ENCODE measurements around the gene C1orf56. TPM values are rescaled to one million over a fixed set of nuclear protein-coding genes. Genes with fewer than 3 reads are reported as not detected.

The C1orf56 gene
- 2.5 and 3.9 TPM in 2 replicates for total RNA-seq

GRCh38 chr1:151047591-151047924 is at the start of gene C1orf56:
Gene C1orf56, plus strand, starts transcription at chr1:151047751. Its CDS starts 97 bp downstream, at chr1:151047848.

DNA sequence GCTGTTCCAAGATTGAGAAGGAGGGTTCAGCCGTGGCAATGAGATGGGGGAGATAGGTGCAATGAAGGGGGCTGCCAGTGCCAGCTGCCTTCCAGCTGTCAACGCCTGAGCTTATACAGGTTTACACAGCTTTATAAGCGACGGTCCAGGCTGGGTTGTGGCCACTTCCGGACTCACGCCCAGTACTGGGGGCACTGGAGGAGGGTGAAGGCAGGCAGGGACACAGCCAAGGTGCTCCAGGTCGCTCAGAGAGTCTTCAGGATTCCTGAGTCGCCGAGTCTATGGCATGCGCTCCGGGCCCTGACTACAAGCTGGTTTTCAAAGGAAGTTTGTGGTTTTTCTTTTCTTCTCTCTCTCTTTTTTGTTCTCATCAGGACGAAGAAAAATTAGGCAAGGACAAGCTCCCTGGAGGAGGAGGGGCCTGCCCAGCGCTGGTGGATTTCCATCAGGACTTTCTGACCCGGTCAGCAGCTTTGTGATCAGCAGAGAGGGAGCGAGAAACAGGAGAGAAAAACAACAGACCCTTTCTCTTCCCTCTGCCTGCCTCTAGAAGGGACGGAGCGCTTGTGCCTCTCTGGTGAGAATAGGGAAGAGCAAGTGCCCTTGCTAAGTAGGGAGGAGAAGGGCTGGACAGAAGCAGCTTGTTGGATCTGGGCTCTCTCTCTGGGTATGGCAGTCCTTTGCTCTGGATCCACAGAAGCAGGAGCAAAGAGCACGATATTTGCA is 41.1 kb upstream of the C1orf56 start, which contains the start of gene MINDY1:
TSS of gene MINDY1 (minus strand) at position 576 of the 726 bp plus-strand sequence. CDS start 4,285 bp downstream, outside the sequence.

GRCh38 chr1:151008244-151009205 is 39.0 kb upstream of the C1orf56 start, which contains the start of gene PRUNE1:
Gene PRUNE1, plus strand, starts transcription at chr1:151008449. Its CDS starts 184 bp downstream, at chr1:151008633.

DNA sequence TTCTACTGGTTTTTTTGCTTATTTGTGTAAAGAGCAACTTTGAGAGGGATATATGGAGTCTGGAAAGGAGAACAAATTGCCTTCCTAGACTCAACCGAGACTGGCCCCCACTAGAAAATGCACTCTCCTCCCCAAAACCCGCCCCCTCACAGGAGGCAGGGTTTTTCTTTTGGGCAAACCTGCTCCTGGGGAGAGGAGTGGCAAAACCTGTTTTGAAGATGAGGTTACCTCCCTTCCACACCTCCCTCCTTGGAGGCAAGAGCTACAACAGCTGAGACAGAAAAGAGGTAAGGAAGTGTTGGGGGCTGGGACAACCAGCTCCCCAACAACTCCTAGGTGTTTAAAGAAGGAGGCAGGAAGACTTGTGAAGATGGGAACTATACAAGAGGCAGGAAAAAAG is 11.2 kb upstream of the C1orf56 start, which contains the start of gene BNIPL:
TSS of gene BNIPL (plus strand) at position 231 of the 400 bp plus-strand sequence. CDS start at position 371, 140 bp downstream.

DNA sequence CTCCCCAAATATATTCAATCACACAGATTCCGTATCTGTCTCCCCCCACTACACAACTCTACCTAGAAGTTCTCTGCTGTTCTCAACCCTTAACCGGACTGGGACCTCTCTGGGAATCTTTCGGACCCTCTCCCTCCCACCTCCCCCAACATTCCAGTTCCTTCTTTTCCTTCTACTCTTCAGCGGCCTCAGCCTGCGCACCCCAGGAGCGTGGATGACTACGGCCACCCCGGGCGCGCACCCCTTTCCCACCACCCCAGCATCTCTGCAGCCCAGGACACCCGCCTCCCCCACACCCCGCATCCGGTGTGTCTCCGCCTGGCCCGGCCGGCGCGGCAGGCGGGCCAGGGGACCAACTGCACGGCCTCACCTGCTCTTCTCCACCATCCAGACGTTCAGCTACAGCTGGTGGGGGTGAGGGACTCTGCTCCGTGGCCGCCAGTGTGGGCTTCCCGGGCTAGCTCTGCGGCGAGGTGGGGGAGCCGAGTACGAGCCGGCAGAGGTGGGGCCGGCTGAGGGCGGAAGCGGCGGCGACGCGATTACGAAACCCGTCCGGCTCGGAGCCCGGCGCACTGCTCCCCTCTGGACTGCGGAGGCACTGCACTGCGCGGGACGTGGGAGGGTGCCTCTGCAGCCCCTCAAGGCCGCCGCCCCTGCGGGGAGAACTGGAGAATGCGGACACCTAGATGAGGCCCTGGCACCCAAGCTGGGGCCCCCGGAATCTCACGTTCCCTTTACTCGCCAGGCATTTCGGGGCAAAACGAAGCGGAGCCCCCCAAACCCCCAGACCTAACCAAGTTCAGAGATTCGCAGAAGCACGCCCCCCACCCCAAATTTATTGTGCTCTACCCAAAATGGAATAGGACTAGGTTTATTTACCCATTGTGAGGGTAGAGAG is 11.8 kb downstream of the C1orf56 start, which contains the start of gene CDC42SE1:
TSS of gene CDC42SE1 (minus strand) at position 514 of the 898 bp plus-strand sequence. CDS start 3,892 bp downstream, outside the sequence.

DNA sequence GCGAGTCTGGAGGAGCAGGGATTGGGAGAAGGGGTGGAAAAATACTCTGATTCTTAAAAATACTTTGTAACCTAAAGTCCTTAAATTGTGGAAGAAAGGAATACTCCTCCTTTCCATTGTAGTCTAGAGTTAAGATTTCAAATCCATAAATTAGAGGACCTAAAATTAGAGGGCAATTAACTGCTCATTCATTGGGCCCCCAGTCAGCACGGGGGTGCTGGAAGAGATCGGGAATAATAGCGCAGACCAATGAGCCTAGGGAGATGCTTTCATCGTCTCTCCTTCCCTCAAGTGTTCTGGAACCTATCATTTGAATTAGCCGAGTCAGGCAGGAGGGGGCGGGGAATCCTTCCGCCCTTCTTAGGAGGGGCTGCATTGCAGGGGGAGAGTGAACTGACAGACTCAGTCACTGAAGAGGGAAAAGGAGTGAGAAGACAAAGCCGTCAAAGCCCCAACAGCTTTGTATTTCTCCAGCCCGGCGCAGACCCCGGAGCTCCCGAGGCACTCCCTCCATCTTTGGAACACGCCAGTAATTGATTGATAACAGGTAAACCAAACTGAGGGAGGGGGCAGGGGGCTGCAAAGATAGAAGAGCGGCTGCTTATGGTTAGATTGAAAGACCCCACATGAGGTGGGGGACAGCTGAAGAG is 12.6 kb downstream of the C1orf56 start, which contains the start of gene MLLT11:
TSS of gene MLLT11 (plus strand) at position 391 of the 650 bp plus-strand sequence. CDS start 6,828 bp downstream, outside the sequence.

GRCh38 chr1:151070474-151071276 is 23.1 kb downstream of the C1orf56 start, which contains the start of gene GABPB2:
Gene GABPB2, plus strand, starts transcription at chr1:151070761. Its CDS starts 17,429 bp downstream, at chr1:151088190.

Other genes with a start within 250 kb of the C1orf56 start
- 2.6 and 4.3 TPM in 2 replicates for gene CTSK, start 239.5 kb upstream of the C1orf56 start, total RNA-seq
- 13.5 and 19.5 TPM in 2 replicates for gene ARNT, start 171.2 kb upstream of the C1orf56 start, total RNA-seq
- gene CTXND2, start 160.6 kb upstream of the C1orf56 start, total RNA-seq, result not detected in 2 replicates
- gene SETDB1, start 121.4 kb upstream of the C1orf56 start, total RNA-seq, result 20.0 and 22.1 TPM in 2 replicates
- 104 and 115 TPM in 2 replicates for gene CERS2, start 72.9 kb upstream of the C1orf56 start, total RNA-seq
- not detected in 2 replicates for gene ANXA9, start 65.5 kb upstream of the C1orf56 start, total RNA-seq
- gene MINDY1, start 40.8 kb upstream of the C1orf56 start, total RNA-seq, result 7.1 and 9.6 TPM in 2 replicates
- gene PRUNE1, start 39.3 kb upstream of the C1orf56 start, total RNA-seq, result 4.7 and 6.3 TPM in 2 replicates
- not detected in 2 replicates for gene BNIPL, start 11.2 kb upstream of the C1orf56 start, total RNA-seq
- 49.9 and 51.4 TPM in 2 replicates for gene CDC42SE1, start 11.9 kb downstream of the C1orf56 start, total RNA-seq
- 5.5 and 6.6 TPM in 2 replicates for gene MLLT11, start 12.6 kb downstream of the C1orf56 start, total RNA-seq
- gene GABPB2, start 23.0 kb downstream of the C1orf56 start, total RNA-seq, result 6.3 and 6.4 TPM in 2 replicates
- gene SEMA6C, start 98.9 kb downstream of the C1orf56 start, total RNA-seq, result 9.9 and 15.7 TPM in 2 replicates
- gene TNFAIP8L2, start 108.9 kb downstream of the C1orf56 start, total RNA-seq, result 1.1 and 1.2 TPM in 2 replicates
- gene LYSMD1, start 118.2 kb downstream of the C1orf56 start, total RNA-seq, result 3.3 and 3.6 TPM in 2 replicates
- 29.9 and 33.4 TPM in 2 replicates for gene SCNM1, start 118.4 kb downstream of the C1orf56 start, total RNA-seq
- gene TMOD4, start 128.2 kb downstream of the C1orf56 start, total RNA-seq, result 0.67 and 0.79 TPM in 2 replicates
- gene VPS72, start 142.4 kb downstream of the C1orf56 start, total RNA-seq, result 51.5 and 63.7 TPM in 2 replicates
- gene PIP5K1A, start 150.8 kb downstream of the C1orf56 start, total RNA-seq, result 37.2 and 37.5 TPM in 2 replicates
- gene PSMD4, start 207.0 kb downstream of the C1orf56 start, total RNA-seq, result 188 and 200 TPM in 2 replicates
- gene ZNF687, start 234.5 kb downstream of the C1orf56 start, total RNA-seq, result 14.9 and 16.9 TPM in 2 replicates

All from mammary microvascular endothelial cell (primary cell).